Gastrocnemius medialis (tissue), 4 donors: ENCODE results near the gene DDR2.

ENCODE experiments used
- CTCF ChIP-seq, 5 experiments: fragments of 450-650 bp in 3 of 5; fragments of 200-600 bp in 2 of 5; sonication (generic) in 2 of 5; IDR thresholded peaks in 4 of 5; conservative IDR thresholded peaks in 1 of 5; 1 replicate in 4 of 5; 2 replicates in 1 of 5; pipeline ENCODE4 v1.5.1; 2016 to 2019; ENCODE audit warnings: antibody characterized with exemption in 5 of 5, mild to moderate bottlenecking in 3 of 5, moderate library complexity in 3 of 5
- POLR2A ChIP-seq, 2 donors: fragments of 450-650 bp; IDR thresholded peaks; one replicate each; pipeline ENCODE4 v1.6.1; 2017; ENCODE audit warnings: antibody characterized with exemption in 2 of 2, mild to moderate bottlenecking in 2 of 2, moderate library complexity in 2 of 2

DNA sequence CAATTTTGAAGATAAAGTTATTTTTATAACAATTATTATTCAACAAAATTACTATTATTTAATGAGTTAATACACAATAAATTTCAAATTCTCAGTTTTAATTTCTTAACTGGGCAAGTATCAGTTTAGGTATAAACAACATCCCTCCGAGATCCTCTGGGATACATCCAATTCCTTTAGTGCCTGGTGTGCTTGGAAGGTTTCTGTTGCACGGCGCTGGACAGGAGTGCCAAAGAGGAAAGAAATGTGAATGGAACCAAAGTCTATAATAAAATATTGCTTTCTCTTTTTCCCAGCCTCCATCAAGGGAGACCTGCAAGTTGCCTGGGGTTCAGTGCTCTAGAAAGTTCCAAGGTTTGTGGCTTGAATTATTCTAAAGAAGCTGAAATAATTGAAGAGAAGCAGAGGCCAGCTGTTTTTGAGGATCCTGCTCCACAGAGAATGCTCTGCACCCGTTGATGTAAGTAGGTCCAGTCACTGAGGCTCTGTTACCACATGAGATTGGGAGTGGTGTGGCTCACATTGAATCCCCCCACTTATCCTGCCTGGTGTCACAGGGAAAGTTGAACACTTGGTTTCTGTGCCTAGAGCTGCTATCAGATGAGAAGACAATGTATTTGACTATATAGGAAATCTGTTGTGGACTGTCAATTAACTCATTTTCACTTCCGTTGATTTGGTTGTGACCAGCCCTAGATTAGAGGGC lies 22.8 kb downstream of the DDR2 start:
- TF ChIP-seq POLR2A (IDR thresholded peaks at IDR 0.05) (no peak), CTCF (IDR thresholded peaks at IDR 0.05 in 4 of 5, conservative IDR thresholded peaks at IDR 0.05 in 1 of 5) (no peak)
